ENCODE data around the gene ZC2HC1B. TPM values are rescaled to one million over a fixed set of nuclear protein-coding genes. Genes with fewer than 3 reads are reported as not detected.

The ZC2HC1B gene
- total RNA-seq, 4 donors from 2014 or later, result not detected

DNA sequence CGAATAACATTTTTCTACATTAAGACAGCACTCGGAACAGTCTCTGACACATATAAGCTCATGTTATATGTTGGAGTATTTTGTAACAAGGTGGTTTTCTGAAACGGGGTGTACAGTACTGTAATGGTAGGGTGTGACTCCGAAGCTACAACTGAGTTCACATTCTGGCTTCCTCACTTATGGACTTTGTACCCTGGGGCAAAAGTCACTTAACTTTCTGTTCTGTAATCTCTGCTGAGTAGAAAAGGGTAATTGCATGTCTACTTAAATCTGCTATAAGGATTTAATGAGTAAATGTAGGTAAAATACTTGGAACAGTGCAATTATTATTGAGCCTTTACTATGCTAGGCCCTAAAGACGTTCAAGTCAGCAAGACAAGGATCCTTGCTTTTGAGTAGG, 25.9 kb upstream of the ZC2HC1B start:
- ATAC-seq (ENCODE audit: low FRiP score) (no peak), DNase-seq (ENCODE audit: low spot score) (no peak)
- TF ChIP-seq, protein P1, sequence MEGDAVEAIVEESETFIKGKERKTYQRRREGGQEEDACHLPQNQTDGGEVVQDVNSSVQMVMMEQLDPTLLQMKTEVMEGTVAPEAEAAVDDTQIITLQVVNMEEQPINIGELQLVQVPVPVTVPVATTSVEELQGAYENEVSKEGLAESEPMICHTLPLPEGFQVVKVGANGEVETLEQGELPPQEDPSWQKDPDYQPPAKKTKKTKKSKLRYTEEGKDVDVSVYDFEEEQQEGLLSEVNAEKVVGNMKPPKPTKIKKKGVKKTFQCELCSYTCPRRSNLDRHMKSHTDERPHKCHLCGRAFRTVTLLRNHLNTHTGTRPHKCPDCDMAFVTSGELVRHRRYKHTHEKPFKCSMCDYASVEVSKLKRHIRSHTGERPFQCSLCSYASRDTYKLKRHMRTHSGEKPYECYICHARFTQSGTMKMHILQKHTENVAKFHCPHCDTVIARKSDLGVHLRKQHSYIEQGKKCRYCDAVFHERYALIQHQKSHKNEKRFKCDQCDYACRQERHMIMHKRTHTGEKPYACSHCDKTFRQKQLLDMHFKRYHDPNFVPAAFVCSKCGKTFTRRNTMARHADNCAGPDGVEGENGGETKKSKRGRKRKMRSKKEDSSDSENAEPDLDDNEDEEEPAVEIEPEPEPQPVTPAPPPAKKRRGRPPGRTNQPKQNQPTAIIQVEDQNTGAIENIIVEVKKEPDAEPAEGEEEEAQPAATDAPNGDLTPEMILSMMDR (IDR thresholded peaks at IDR 0.05), result no peak

DNA sequence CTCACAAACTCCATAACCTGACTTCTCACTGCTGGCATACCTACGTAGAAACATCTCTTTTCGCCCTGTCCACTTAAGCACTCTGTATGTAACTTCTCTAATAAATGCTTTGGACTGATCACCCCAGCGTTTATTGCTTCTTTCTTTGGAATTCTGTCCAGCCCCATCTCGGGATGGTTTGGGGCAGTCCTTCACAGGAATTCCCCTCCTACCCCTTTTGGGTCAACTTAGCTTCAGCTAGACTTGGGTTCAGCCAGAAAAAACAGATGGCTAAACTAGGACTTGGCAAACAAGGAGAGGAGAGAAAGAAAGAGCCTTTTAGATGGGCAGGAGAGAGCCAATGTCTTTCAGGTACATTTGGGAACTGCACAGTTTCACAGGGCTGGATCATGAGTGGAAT, 25.1 kb upstream of the ZC2HC1B start:
- ATAC-seq (ENCODE audit: low FRiP score) (no peak), DNase-seq (ENCODE audit: low spot score) (no peak)
- TF ChIP-seq, protein P1 (IDR thresholded peaks at IDR 0.05), result no peak

GRCh38 chr6:143840595-143841265, 23.5 kb upstream of the ZC2HC1B start:
- TF ChIP-seq, protein P1 (IDR thresholded peaks at IDR 0.05), result no peak
- ATAC-seq (ENCODE audit: low FRiP score), result no peak
- DNase-seq (ENCODE audit: low spot score), result no peak

- TF ChIP-seq, protein P1 (IDR thresholded peaks at IDR 0.05), result no peak
- no peak for DNase-seq (ENCODE audit: low spot score)
- ATAC-seq (ENCODE audit: low FRiP score), result no peak
Measured at GRCh38 chr6:143842461-143842901, 21.8 kb upstream of the ZC2HC1B start.

DNA sequence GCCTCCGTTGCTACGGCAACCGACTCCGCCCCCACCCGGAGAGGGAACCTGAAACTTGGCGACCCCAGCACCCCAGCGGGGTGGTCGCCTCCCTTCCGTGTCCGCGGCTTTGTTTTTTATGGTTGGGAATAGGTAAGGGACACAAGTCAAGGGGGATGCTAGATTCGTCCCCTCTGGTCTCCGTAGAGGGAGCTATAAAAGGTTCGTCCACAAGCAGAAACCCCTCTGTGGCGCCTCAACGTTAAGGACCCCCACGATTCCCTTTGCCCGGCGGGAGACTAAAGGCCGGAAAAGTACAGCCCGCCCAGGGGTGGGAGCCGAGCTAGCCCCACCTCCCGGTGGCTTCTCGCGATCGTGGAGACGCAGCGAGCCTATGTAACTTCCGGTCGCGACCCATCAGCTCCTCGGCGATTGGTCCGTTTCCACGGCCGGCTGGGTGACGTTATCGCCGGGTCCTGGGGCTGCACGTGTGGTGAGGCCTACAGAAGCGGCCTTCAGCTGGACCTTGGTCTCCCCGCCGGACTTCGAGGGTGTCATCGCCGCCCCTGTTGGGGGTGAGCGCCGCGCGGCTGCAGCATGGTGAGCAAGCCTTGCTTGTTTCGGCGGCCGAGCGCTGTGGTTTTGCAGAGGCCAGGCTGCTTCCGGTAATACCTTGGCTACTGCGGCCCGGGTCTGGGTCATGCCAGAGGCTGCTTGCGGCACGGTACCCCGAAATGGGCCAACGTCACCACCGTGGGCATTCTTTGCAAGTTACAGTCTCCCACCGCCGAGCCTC, 21.2 kb upstream of the ZC2HC1B start, which contains the start of gene LTV1:
TSS of gene LTV1 (plus strand) at position 437 of the 775 bp plus-strand sequence. CDS start at position 577, 140 bp downstream.
- ATAC-seq (ENCODE audit: low FRiP score) (peak; percentile 99), DNase-seq (ENCODE audit: low spot score) (peak; percentile 83)
- TF ChIP-seq, protein P1 (IDR thresholded peaks at IDR 0.05), result no peak

GRCh38 chr6:143843677-143843999, 20.6 kb upstream of the ZC2HC1B start:
- ATAC-seq (ENCODE audit: low FRiP score) (peak; percentile 6), DNase-seq (ENCODE audit: low spot score) (no peak)
- TF ChIP-seq, protein P1 (IDR thresholded peaks at IDR 0.05), result no peak

Measured in omental fat pad (tissue), 4 donors.